Small intestine (tissue), 7 donors: Measurements from ENCODE around the gene YBX2. TPM values are rescaled to one million over a fixed set of nuclear protein-coding genes. Genes with fewer than 3 reads are reported as not detected.

ENCODE experiments used
- DNase-seq, 2 donors: peaks; one replicate each; pipeline versions ENCODE4 v3.0.0 to v3.0.0-alpha.2; 2013
- FAIRE-seq: peaks from 2 replicates; lab custom pipeline; 2012; peaks lifted over from hg19 to GRCh38; lab: Jason Lieb, UNC
- H3K27ac ChIP-seq, 3 donors: one replicate each; pipeline ENCODE4 v1.5.1; 2013; ENCODE audit warnings: low read length in 2 of 3, mild to moderate bottlenecking in 2 of 3, control low read depth in 1 of 3, inconsistent platforms in 1 of 3, low read depth in 1 of 3, moderate library complexity in 1 of 3
- H3K27me3 ChIP-seq, 3 donors: one replicate each; pipeline ENCODE4 v1.6.1; 2013; ENCODE audit warnings: low read length in 3 of 3, inconsistent platforms in 1 of 3; ENCODE audit not compliant: control insufficient read depth in 3 of 3, insufficient read depth in 3 of 3
- H3K36me3 ChIP-seq, 3 donors: one replicate each; pipeline ENCODE4 v1.6.1; 2013; ENCODE audit warnings: low read length in 3 of 3, inconsistent platforms in 1 of 3, low read depth in 1 of 3, mild to moderate bottlenecking in 1 of 3, moderate library complexity in 1 of 3; ENCODE audit not compliant: control insufficient read depth in 3 of 3, insufficient read depth in 2 of 3
- H3K4me1 ChIP-seq, 3 donors: one replicate each; pipeline ENCODE4 v1.6.1; 2013; ENCODE audit warnings: low read length in 2 of 3, inconsistent platforms in 1 of 3, low read depth in 1 of 3, mild to moderate bottlenecking in 1 of 3, moderate library complexity in 1 of 3; ENCODE audit not compliant: control insufficient read depth in 3 of 3, insufficient read depth in 2 of 3
- H3K4me3 ChIP-seq, 3 donors: one replicate each; pipeline ENCODE4 v1.5.1; 2013; ENCODE audit warnings: low read length in 3 of 3, control low read depth in 1 of 3, inconsistent platforms in 1 of 3, low read depth in 1 of 3, mild to moderate bottlenecking in 1 of 3, moderate library complexity in 1 of 3
- H3K9me3 ChIP-seq, 2 donors: one replicate each; pipeline ENCODE4 v1.6.1; 2013; ENCODE audit warnings: low read depth in 1 of 2, low read length in 1 of 2; ENCODE audit not compliant: control insufficient read depth in 2 of 2, insufficient read depth in 1 of 2
- WGBS, 3 donors: extraction: QIAGEN DNeasy Blood & Tissue Kit; methylation state at CpG; one replicate each; pipeline ENCODE4 v1.1.7; 2013; 5-methylcytosine and 5-hydroxymethylcytosine counted together
- polyA plus RNA-seq, 4 donors: library from polyadenylated mRNA; stranded (reverse) in 3 of 4; unstranded in 1 of 4; fragments of 200-250 nt in 3 of 4; fragments of 120-200 nt in 1 of 4; gene quantifications; one replicate each; pipeline versions ENCODE4 v1.2.1 to v1.2.3, GENCODE V29; 2013
- donor health status: healthy with polysubstance abuse.
- donor health status: control.
- donor health status: control.
- donor health status: Bipolar disorder and iron deficiency.
- donor health status: healthy.

Gene YBX2
- polyA plus RNA-seq, 4 donors, result 4.0 to 49.6 (median 11.1) TPM

DNA sequence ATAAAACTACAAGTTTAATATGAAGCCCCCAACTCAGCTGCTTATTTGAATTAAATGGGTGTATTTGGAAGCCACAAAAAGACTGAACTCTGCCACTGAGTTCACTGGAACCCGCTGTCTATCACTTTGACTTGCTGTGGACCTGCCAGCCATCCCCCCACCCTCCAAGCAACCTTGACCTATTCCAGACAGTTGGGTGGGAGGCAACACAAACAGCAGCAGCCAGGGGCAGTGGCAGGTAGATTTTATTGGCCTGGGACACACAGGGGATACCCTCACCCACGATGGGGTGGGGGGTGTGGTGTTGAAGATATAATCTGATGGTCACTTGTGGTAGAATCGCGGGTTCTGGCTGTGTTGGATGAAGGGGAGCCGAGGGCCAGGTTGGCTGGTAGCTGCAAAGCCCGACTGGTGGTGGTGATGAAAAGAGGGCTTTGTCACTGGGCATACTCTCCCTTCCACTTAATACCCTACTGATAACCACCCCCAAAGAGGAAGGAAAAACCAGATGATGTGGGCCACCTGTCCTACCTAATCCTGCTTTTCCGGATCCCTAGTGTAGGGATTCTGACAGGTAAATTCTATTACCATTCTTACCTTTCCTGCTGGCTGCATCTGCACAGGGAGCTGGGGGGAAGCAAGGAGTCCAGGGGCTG lies 18.1 kb upstream of the YBX2 start:
- no peak overlapping the region for H3K4me3 ChIP-seq
- H3K36me3 ChIP-seq, result peaks cover 7 to 61% (median 25%) of the 10 kb centered on the region in 3 donors
- peaks cover 2 to 31% (median 9%) of the 10 kb centered on the region in 3 donors for H3K4me1 ChIP-seq
- FAIRE-seq (no peak), DNase-seq (no peak)
- H3K27ac ChIP-seq, result no peak overlapping the region
- no peaks in the 10 kb centered on the region for H3K27me3 ChIP-seq
- WGBS, 3 donors, result 63 to 76% (median 71%) methylated on average over 7 of the region's 7 CpGs
- H3K9me3 ChIP-seq, result no peaks in the 10 kb centered on the region

DNA sequence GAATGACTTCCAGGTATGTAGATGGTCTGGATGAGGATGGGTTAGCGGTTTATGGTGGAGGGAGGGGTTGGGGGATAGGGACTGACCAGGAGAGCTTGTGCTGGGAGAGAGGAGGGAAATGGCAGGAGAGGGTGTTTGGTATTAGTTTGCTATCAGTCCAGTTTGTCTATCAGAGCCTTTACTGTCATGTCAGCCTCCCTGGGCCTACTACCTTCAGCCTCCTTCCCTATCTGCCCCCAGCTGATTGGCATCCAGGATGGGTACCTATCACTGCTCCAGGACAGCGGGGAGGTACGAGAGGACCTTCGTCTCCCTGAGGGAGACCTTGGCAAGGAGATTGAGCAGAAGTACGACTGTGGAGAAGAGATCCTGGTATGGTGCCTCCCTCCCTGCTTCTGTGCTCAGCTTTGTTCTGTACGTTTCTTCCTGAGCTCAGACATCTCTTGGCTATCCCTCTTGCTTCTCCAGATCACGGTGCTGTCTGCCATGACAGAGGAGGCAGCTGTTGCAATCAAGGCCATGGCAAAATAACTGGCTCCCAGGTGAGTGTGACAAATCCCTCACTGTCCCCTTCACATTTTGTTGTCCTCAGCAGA lies 16.8 kb upstream of the YBX2 start:
- Histone ChIP-seq H3K4me3 (no peak overlapping the region), H3K9me3 (no peaks in the 10 kb centered on the region), H3K4me1 (peaks cover 2 to 33% (median 9%) of the 10 kb centered on the region in 3 donors), H3K27me3 (no peaks in the 10 kb centered on the region), H3K36me3 (peaks cover 5 to 49% (median 23%) of the 10 kb centered on the region in 3 donors), H3K27ac (no peak overlapping the region)
- 77 to 85% (median 78%) methylated on average over 7 of the region's 7 CpGs for WGBS, 3 donors
- FAIRE-seq (no peak), DNase-seq (no peak)

DNA sequence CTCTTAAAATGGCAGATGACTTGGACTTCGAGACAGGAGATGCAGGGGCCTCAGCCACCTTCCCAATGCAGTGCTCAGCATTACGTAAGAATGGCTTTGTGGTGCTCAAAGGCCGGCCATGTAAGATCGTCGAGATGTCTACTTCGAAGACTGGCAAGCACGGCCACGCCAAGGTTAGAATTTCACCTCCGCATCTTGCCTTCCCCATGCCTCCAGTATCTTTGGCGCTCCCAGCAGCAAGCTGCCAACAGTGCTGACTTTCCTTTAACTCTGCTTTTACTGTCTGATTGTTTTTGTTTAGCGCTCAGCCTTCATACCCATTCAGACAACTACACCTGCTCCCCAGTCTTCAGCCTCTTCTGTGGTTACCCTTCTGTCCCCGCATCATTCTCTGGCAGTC lies 15.2 kb upstream of the YBX2 start:
- Histone ChIP-seq H3K27me3 (no peaks in the 10 kb centered on the region), H3K27ac (peak overlapping the region in 2 of 3 donors; percentile 27 to 98), H3K9me3 (no peaks in the 10 kb centered on the region), H3K36me3 (peaks cover 5 to 43% (median 23%) of the 10 kb centered on the region in 3 donors), H3K4me1 (peaks cover 2 to 26% (median 6%) of the 10 kb centered on the region in 3 donors), H3K4me3 (no peak overlapping the region)
- DNase-seq, result no peak
- FAIRE-seq, result no peak
- 73 to 80% (median 80%) methylated on average over 12 of the region's 12 CpGs for WGBS, 3 donors

DNA sequence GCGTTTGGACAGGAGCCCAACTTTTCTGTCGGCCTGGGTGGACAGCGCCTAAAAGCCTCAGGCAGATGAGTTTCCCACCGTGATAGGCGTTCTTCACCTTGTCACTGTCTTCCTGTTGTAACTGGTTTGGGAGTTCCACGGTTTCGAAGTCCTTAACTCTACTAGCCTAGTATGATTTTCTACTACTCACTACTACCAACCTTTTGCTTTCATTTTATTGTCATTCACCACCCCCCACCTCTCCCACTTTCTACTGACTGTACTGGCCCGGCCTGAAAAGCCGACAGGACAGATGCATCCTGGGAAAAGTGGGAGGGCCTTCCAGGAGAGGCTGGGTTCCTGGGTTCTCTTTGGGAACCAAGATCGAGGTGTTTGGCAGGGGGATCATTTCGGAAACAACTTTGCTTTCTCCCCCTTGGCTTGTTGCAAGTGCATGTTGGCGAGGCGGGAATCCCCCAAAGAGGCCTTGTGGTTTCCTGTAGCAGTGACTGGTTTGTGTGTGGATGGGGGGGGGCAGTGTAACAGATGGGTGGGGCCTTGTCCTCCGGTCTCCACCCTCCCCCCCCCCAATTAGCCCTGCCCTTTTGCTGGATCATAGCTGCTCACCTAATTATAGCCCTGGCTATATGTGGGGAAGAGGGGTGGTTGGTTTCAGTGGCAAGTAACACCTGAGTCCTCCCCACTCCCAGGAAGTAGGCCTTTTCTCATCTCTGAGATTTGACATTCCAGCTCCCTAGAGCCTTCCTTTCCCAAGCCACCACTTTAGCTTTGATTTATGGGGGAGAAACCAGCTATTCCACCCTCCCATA lies 14.4 kb upstream of the YBX2 start:
- peak overlapping the region; percentile 96 to 98 (median 96) for H3K27ac ChIP-seq
- H3K9me3 ChIP-seq, result no peaks in the 10 kb centered on the region
- peak overlapping the region; percentile 87 to 99 (median 95) for H3K4me3 ChIP-seq
- H3K27me3 ChIP-seq, result no peaks in the 10 kb centered on the region
- peaks cover 5 to 40% (median 23%) of the 10 kb centered on the region in 3 donors for H3K36me3 ChIP-seq
- FAIRE-seq (no peak), DNase-seq (peak; percentile 90 to 92)
- WGBS, 3 donors, result 0 to 2% (median 0%) methylated on average over 13 to 14 of the region's 14 CpGs
- H3K4me1 ChIP-seq, result peaks cover 2 to 18% (median 6%) of the 10 kb centered on the region in 3 donors

DNA sequence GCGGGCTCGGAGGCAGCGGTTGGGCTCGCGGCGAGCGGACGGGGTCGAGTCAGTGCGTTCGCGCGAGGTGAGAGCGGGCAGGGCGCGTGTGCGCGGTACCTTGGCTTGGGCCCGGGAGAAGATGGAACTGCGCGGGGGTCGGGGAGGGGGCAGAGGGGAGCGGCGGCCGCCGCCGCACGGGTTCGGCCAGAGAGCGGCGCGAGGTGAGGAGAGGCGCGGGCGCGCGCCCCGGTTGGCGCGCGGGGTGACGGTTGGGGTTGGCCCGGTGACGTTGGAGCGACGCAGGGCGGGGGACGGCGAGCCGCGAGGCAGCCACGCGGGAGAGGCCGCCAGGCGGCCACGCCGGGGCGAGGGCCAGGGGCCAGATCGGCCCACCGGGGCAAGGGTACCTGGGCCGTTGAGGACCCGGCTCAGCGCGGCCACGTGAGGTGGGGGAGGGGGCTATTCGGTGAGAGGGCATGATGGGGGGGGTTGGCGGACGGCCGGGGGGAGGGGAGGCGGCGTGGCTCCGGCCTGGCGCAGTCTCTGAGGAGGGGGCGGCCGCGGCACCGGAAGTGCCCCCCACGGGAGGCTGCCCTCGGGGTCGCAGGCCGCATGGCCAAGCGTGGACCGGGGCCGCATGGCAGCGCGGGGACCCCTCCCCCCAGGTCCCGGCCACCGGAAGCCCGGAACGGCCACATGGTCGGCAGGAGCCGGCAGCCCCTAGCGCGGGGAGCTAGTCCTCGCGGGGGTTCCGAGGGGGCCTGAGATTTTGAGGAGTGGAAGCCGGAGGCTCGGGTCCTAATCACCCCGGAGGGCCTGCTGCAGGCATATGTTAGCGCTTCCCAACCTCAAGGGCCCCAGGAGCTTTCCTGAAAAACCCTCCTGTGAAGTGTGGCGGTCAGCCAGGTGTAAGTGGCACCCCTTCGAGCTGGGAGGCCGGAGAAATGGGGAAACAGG lies 13.5 kb upstream of the YBX2 start:
- H3K4me1 ChIP-seq, result peaks cover 2 to 17% (median 6%) of the 10 kb centered on the region in 3 donors
- H3K36me3 ChIP-seq, result peaks cover 0 to 32% (median 18%) of the 10 kb centered on the region in 3 donors
- WGBS, 3 donors, result 0 to 1% (median 0%) methylated on average over 36 to 104 of the region's 104 CpGs
- FAIRE-seq, result no peak
- H3K27me3 ChIP-seq, result no peaks in the 10 kb centered on the region
- peak; percentile 40 to 64 for DNase-seq
- peak overlapping the region; percentile 87 to 99 (median 95) for H3K4me3 ChIP-seq
- peak overlapping the region; percentile 96 to 98 (median 96) for H3K27ac ChIP-seq
- no peaks in the 10 kb centered on the region for H3K9me3 ChIP-seq

DNA sequence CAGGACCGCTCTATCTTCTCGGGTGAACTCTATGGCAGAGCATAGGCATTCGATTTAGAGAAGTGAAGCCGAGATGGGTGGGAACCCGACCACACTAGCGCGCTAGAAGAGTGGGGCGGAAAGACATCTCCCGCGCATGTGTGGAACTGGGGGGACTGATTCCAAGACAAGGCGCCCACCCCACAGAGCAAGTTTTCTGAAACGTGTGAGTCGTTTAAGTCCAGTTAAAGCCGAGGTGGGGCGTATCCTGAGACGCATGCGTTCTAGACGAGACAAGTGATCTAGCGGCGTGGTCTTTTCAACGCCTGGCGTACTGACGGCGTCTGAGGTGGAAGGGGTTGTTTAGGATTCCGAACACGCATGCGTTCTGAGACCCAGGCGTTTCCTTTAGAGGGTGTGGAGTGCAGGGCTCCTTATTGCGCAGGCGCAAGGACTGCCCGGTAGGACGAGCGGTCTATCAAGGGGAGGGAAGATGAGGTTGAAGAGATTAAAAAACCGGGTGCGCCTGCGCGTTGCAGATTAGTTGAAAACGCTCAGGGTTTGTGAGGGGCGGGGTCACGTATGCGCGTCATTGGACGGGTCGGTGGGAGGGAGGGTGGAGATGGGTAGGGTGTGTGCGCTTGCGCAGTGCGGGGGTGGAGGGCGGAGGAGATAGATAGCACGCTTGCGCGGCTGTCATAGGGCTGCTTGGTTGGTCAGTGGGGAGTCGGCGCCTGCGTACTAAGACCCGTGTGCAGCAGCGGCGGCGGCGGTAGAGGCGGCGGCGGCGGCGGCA lies 12.7 kb upstream of the YBX2 start, which contains the start of gene EIF5A:
EIF5A (plus strand) TSS at position 718 of the 775 bp plus-strand sequence. CDS start 2,008 bp downstream, outside the sequence.
- no peaks in the 10 kb centered on the region for H3K9me3 ChIP-seq
- H3K27me3 ChIP-seq, result no peaks in the 10 kb centered on the region
- DNase-seq (peak; percentile 100), FAIRE-seq (peak; percentile 36)
- H3K4me3 ChIP-seq, result peak within 1 kb of the TSS; percentile 87 to 99 (median 95)
- H3K27ac ChIP-seq, result peak within 1 kb of the TSS; percentile 96 to 98 (median 96)
- H3K36me3 ChIP-seq, result peaks cover 0 to 23% (median 16%) of the 10 kb centered on the region in 3 donors
- peaks cover 2 to 17% (median 6%) of the 10 kb centered on the region in 3 donors for H3K4me1 ChIP-seq
- 0% methylated on average over 54 to 64 of the region's 64 CpGs for WGBS, 3 donors

DNA sequence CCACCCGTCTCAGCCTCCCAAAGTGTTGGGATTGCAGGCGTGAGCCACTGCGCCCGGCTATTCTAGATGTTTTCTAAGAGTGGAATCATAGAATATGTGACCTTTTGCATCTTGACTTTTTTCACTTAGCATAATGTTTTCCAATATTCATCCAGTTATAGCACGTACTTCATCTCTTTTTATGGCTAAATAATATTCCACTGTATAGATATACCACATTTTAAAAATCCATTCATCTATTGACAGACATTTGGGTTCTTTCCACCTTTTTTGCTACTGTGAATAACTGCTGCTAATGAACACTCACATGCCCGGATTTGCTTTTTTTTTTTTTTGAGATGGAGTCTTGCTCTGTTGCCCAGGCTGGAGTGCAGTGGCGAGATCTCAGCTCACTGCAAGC lies 9.7 kb upstream of the YBX2 start:
- H3K4me1 ChIP-seq, result peaks cover 0 to 7% (median 0%) of the 10 kb centered on the region in 3 donors
- no peak for DNase-seq
- H3K36me3 ChIP-seq, result peaks cover 0 to 2% (median 0%) of the 10 kb centered on the region in 3 donors
- FAIRE-seq, result no peak
- 96 to 99% (median 96%) methylated on average over 7 of the region's 7 CpGs for WGBS, 3 donors
- no peak overlapping the region for H3K27ac ChIP-seq
- no peaks in the 10 kb centered on the region for H3K27me3 ChIP-seq
- no peaks in the 10 kb centered on the region for H3K9me3 ChIP-seq
- H3K4me3 ChIP-seq, result no peak overlapping the region
